NCI-H446 treated with DMSO at 0.1 percent for 48 hours (cell line): ENCODE data around the gene ANKRD11.
A peak's percentile ranks its signal among the peaks of the same experiment; 100 is the strongest.
"Not testable (repeated sequence)": the region's sequence is repeated elsewhere in the genome, so short reads cannot be mapped to it uniquely, and the experiment has no call there.

Experiments used
- DNase-seq: peaks from one replicate; lab custom pipeline; 2025; lab: John Stamatoyannopoulos, UW

The ANKRD11 gene

GRCh38 chr16:89402962-89403361, 87.4 kb downstream of the ANKRD11 start:
- DNase-seq = no peak

DNA sequence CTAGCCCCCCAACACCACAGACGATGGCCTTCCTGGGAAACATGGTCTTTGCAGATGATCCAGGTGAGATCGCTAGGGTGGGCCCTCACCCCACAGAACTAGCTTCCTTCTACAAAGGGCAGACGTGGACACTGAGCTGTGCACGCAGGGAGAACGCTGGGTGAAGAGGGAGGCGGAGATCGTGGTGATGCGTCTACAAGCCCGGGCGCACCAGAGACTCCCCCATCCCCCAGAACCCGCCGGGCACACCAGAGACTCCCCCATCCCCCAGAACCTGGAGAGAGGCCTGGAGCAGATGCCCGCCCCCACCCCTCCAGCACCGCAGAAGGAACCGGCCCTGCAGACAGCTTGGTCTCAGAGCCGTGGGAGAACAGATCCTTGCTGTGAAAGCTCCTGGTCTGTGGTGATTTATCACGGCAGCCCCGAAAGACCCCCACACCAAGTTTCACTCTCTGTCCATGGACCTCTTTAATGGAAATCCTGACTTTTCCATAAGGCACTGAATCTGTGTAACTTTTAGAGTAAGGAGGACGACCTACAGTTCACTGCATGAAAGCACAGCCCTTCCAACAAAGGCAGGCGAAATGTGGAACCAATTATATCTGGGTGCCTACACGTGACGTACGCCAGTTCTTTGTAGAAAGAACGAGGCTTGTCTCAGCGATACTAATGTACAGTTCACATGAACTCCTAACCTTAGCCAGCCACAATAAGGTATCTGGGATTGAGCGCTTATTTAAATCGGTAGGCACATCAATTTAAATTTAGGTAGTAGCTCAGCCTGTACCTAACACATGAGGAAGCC, 88.5 kb downstream of the ANKRD11 start:
- DNase-seq = no peak

GRCh38 chr16:89401205-89401604, 89.2 kb downstream of the ANKRD11 start:
- DNase-seq = no peak

DNA sequence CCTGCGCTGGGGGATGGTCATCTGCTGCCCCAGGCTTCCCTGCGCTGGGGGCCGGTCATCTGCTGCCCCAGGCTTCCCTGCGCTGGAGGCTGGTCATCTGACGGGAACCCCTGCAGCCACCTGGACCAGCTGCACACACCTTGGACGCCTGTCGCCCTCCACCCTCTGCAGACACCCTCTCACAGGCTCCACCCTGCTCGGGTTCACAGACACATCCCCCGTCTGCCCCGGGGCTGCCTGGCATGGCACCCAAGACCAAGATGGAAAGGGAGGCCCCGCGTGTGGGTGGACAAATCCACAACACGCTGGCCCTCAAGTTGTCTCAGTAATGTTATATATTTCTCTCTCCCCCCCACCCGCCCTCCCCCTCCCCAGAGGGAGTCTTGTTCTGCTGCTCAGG, 89.6 kb downstream of the ANKRD11 start:
- no peak for DNase-seq

- no peak for DNase-seq
Observed at GRCh38 chr16:89398924-89399323, 91.4 kb downstream of the ANKRD11 start.

DNA sequence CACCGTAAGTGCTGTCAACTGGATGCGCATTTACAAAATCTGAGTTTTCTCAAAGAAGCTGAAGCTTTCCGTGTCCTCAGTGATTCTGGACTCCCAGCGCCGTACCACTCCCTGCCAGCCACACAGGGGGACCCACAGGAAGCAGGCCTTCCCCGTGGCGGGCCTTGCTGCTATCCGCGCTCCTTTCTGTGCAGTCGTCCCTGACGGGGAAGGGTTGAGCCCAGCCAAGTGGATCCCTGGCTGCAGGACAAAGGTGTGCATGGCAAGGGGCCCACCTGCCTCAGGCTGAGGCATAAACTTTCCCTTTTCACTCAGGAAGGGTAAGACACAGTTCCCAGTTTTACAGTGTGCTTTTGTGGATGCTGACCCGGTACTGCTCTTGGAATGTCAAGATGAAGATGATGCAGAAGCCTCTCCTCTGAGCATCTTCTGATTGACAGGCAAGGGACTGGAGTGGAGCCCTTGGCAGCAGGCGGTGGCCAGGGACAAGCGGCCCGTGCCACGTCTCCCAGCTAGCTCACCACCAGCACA, 93.0 kb downstream of the ANKRD11 start:
- no peak for DNase-seq

DNA sequence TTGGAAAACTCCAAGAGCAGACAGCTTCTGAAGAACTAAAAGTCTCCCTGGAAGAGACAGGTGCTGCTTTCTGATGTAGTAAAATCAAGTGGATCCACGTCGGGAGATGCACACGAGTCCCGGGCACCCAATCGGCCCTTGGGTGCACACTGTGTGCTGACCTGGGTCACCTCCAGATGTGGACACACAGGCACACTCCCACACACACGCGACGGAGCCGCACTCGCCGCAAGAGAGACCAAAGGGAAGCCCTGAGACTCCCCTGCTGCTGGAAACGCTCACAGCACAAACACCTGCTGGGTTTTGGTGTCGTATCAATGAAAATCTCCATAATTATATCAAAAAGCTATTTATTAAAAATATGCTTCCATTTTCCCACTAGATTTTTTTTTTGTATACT, 94.2 kb downstream of the ANKRD11 start:
- no peak for DNase-seq

DNA sequence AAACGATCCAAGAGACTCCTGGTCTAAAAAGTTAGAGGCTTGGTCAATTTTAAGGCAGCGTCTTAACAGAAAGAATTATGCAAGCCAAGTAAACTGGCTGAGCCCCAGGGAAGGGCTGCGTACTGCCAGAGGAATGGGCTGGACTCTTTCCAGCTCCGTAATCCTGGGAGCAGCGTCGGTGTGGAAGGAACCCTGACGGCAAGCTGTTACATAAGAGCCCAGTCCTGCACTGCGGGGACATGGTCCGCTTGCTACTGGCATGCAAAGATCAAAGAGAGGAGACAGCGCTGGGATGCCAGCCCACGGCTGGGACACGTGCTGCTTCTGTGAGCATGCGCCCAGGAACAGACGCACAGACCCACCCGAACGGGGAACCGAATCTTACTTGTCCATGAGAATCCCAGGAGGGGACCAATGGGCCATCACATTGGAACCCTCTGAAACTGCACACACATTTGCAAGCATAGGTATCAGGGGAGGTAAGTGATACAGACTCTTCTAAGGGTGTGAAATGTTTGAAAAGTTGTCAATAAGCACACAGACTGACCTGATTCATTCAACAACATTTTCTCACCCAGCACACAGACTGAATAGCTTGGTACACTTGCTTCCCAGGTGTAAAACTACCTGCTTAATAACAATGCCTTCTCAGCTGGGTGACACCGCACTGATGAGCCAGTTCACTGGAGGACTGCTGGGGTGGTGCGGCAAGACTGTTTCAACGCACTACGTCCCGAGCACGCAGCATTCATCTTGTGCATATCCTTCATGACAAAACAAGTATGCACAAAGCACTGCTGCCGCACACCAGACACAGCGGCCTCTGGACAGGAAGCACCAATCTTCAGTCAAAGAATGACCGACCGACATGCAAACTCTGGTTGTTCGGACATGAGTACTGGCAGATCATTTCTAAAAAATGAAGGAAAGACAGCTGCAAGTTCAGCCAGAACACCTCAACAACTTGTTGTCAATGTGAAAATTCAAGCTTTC, 94.9 kb downstream of the ANKRD11 start:
- DNase-seq = peak; percentile 77

DNA sequence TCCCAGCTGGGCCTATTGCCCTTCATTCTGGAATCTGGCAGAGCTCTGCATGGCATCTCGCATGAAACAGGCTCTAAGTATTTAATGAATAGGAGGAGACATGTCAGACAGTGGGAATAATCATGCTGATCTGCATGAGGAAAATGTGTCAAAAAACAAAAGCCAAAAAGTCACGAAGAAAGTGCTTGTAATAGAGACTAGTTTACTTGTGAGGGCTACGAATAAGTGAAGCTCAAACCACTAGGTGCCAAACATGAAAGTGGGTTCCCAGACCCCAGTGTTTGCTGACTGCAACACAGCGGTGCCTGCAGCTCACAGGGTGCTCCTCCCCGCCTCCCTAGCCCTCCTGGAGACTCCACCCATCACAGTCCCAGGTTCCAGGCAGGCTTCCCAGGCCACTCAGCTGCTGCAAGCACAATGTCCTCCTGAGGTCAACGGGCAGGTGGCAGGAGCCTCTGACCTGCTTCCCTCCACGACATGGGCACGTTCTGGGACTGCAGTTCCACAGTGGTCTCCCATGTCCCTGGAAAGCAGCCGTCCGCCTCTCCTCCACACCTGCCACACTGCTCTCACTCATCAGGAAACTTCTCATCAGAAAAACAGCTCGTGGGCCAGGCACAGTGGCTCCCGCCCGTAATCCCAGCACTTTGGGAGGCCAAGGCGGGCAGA, 96.5 kb downstream of the ANKRD11 start:
- DNase-seq = no peak

DNA sequence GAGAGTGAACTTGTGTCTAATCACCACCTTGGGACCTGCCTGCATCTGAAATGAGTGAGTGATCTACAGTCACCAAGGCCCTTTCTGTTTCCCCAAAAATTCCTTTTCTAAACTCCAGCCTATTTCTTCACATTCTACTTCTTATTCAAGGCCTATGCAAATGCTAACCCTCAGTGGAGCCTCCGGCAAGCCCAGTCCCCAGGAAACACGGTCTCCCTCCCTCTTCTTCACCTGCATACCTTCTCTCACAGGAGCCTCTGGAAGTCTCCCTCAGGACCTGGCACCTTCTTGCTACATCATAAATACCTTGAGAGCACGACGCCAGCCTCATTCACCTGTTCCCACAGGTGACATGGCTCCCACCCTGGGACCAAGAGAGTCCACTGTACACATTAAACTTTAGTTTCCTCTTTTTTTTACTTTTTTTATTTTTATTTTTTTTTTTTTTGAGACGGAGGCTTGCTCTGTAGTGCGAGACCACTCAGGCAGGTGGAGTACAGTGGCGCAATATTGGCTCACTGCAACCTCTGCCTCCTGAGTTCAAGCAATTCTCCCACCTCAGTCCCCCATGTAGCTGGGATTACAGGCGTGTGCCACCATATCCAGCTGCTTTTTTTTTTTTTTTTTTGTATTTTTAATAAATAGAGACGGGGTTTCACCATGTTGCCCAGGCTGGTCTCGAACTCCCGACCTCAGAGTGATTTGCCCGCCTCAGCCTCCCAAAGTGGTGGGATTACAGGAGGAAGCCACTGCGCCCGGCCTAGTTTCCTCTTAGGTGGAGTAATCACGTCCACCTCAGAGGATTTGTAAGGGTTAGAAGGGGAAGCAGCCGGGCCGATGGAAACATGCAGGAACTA, 97.3 kb downstream of the ANKRD11 start:
- no peak for DNase-seq

DNA sequence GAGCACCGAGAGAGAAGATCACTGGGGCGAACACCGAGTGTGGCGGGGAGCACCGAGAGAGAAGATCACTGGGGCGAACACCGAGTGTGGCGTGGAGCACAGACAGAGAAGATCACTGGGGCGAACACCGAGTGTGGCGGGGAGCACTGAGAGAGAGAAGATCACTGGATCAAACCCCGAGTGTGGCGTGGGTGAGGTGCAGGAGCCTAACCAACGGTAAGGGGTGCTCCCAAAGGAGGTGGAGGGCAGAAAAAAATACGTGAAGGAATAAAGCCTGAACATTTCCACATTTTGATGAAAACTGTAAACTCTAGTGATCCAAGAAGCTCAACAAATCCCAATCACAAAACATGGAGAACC, 100.2 kb downstream of the ANKRD11 start:
- not testable (repeated sequence) for DNase-seq

- DNase-seq = not testable (repeated sequence)
Observed at GRCh38 chr16:89389504-89390223, 100.7 kb downstream of the ANKRD11 start.

DNA sequence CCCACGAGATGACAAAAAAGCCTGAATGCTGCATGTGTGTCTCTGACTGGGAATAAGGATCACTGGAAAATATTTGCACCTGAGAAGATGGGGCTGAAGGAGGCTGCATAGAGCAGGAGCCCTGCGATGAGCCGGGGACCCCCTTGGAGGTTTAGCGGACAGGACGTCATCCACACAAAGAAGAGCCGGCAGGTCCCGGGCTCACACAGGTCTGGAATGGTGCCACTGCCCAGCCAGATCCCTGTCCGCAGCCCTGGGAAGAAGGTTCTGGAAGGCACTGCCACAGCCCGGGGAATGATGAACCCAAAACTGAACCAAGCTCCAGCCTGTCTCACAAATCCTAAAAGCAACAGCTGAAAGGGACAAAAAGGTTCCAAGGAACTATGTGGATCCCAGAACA, 101.8 kb downstream of the ANKRD11 start:
- DNase-seq = no peak

- no peak for DNase-seq
Observed at GRCh38 chr16:89386306-89387185, 103.8 kb downstream of the ANKRD11 start.

GRCh38 chr16:89385712-89386111, 104.6 kb downstream of the ANKRD11 start:
- DNase-seq = no peak

DNA sequence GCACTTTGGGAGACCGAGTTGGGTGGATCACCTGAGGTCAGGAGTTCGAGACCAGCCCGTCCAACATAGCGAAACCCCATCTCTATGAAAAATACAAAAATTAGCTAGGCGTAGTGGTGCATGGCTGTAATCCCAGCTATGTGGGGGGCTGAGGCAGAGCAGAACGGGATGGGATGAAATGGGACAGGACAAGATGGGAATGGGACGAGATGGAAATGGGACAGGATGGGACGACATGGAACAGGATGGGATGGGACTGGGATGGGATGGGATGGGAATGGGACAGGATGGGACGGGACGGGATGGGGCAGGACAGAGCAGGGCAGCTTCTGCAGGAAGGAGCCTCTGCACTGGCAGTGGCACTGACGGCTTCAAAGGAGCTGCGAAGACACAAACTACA, 106.1 kb downstream of the ANKRD11 start:
- DNase-seq = no peak

- DNase-seq = no peak
Observed at GRCh38 chr16:89383095-89384003, 107.0 kb downstream of the ANKRD11 start.

GRCh38 chr16:89382555-89382954, 107.8 kb downstream of the ANKRD11 start:
- DNase-seq = not testable (repeated sequence)
